HG03442 (cell line): ENCODE results near the gene LMNA.
"Not testable (repeated sequence)": the region's sequence is repeated elsewhere in the genome, so short reads cannot be mapped to it uniquely, and the experiment has no call there.

Source experiments
- ATAC-seq: cut with Tn5 transposase; IDR thresholded peaks from one replicate; pipeline ENCODE4 v1.9.1; 2021; ENCODE audit warnings: mild to moderate bottlenecking, moderate library complexity; ENCODE audit not compliant: unreplicated experiment

The LMNA gene

GRCh38 chr1:156119503-156120209 is 5.1 kb downstream of the LMNA start:
- ATAC-seq: no peak

GRCh38 chr1:156120318-156120717 is 5.8 kb downstream of the LMNA start:
- no peak for ATAC-seq

- ATAC-seq: not testable (repeated sequence)
Measured at GRCh38 chr1:156121005-156121404, 6.5 kb downstream of the LMNA start.

GRCh38 chr1:156121457-156121856 is 6.9 kb downstream of the LMNA start:
- ATAC-seq: no peak

DNA sequence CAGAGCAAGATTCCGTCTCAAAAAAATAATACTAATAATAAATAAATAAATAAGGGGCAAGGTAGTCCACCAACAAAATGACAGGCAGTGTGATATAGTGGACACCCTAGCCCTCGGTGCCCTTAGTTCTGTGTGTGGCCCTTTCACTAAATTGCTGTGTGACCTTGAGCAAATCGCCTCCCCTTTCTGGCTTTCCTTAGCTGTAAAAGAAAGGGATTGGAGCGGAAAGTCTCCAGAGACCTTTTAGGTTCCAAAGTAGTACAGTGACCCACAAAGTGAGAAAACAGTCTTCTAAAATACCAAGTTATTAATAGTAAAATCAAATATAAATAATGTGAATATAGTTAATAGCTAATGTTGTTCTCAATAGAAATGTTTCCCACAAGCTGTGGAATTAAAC is 7.6 kb downstream of the LMNA start:
- no peak for ATAC-seq

DNA sequence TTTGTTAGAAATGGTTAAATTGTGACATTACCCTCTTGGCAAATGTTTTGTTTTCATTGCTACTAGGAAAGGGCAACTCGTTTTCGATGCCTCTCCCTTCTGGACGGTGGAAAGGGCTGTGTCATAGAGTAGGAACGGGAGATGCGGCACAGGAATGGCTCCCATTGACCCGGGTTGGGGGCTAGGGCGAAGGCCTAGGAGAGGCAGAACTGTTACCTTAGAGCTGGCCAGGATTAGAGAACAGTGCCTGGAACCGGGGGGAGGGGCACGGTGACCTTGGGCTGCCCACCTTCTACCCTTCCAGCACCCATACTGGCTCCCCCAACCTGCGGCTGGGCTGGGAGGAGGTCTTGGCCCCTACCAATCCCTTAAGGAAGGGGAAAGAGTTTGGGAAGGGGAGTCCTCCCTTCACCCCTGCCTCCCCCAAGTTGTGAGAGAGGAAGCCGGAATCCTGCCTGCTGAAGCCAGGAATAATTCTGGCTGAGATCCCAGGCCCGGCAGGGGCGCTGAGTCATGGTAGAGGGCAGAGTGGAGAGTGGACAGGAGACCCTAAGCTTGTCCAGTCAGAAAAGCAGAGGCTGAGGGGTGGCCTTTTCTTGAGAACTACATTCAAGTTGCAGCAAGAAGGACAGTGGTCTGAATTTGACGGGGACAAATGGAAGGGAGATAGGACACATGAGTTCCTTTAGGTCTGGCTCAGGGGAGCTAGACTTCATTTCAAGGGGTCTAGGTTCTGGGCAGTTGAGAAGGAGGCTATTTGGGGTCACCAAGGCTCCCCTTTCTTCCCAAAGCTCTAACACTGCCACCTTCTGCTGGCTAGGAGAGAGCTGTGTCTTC is 8.2 kb downstream of the LMNA start:
- ATAC-seq: no peak

DNA sequence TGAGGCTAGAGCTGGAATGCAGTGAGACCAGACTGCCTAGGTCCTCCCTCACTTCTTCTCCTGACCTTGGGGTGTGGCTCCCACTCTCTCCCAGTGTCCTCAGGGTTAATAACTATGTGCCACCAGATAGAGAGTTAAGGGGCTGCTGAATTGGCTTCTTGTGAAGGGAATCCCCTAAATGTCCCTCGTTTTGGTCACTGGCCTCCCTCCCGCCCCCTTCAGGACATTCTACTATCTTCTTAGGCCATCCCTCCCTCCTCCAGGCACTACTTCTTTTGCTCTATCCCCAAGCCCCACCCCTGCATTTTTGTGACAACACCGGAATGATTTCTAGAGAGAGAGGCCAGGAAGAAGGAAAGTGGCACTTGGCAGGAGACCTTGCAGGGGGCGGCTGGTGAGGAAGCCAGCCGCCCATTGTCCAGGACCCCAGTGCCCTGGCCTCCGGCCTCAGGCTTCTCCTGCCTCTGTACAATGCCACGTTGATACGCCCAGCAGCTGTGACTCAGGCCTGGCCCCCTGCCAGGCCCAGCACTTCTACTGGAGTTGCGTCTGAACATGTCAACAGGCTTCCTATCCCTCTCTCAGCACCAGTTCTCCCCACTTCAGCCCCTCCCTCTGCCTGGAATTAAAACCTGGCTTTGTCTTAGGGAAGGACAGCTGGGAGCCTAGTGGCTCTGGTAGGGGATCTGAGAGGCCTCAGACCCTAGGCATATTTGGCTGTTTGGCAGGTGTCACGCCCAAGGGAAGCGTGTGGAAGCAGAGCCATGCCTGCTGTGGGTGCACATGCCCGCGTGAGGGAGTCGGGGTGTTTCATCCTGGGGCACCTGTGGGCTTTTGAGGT is 9.1 kb downstream of the LMNA start:
- ATAC-seq: no peak

DNA sequence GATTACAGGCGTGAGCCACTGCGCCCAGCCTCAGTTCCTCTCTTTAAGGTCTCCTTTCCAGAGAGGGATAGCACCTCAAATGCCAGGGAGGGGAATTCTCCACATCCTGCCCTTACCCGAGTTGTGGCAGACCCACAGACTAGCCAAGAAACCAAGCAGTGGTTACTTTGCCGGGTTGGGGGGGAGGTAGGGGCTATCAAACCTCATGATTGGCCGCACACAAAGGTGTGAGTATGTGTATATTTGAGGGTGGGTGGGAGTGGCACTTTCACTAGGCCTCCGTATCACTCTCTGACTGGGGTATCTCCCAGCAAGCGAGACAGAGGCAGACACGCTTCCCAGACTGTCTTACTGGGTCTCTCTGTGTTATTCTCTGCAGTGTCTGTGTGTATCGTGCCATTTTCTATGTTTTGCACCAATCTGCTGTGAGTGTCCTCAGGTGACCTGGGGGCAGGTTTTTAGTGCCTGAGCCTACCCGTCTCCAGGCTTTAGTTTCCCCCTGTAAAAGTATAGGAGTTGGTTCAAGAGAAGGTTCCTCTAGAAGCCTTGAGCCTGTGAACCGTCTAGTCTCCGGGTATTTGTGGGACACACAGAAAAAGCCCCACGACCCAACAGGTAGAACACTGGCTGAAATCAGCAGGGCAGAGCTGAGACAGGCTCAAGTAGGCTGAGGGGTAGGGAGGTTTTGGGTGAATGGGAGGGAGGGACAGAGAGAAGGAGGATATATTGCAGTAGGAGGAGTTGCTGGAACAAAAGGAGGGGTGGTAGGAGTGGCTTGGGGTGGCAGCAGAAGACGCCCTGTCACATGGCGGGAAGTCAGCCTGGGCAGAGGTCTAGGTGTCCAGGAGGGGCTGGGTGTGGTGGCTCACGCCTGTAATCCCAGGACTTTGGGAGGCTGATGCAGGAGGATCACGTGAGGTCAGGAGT is 10.3 kb downstream of the LMNA start:
- no peak for ATAC-seq

DNA sequence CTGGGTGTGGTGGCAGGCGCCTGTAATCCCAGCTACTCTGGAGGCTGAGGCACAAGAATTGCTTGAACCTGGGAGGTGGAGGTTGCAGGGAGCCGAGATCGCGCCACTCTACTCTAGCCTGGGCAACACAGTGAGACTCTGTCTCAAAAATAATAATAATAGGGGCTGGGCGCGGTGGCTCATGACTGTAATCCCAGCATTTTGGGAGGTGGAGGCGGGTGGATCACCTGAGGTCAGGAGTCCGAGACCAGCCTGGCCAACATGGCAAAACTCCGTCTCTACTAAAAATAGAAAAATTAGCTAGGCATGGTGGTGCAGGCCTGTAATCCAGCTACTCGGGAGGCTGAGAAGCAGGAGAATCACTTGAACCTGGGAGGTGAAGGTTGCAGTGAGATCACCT is 11.0 kb downstream of the LMNA start:
- ATAC-seq: not testable (repeated sequence)

- ATAC-seq: no peak
Measured at GRCh38 chr1:156126043-156126629, 11.6 kb downstream of the LMNA start.

GRCh38 chr1:156126630-156127534 is 12.4 kb downstream of the LMNA start:
- ATAC-seq: peak; percentile 38

DNA sequence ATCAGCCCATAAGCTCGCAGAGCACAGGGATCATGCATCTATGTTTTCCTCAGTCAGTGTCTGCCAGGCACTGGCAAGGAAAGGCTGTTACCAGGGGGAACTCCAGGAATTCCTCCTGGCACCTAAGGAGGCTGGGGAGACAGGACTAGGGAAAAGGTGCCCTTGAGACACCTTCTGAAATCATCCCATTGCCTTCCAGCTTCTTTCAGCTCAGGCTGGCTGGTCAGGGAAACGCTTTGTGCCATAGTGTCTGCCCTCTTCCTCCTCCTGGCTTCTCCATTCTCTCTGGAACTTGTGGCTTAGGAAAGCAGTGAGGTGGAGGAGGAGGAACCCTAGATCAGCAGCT is 13.8 kb downstream of the LMNA start:
- no peak for ATAC-seq

GRCh38 chr1:156128654-156129597 is 14.4 kb downstream of the LMNA start:
- ATAC-seq: no peak

DNA sequence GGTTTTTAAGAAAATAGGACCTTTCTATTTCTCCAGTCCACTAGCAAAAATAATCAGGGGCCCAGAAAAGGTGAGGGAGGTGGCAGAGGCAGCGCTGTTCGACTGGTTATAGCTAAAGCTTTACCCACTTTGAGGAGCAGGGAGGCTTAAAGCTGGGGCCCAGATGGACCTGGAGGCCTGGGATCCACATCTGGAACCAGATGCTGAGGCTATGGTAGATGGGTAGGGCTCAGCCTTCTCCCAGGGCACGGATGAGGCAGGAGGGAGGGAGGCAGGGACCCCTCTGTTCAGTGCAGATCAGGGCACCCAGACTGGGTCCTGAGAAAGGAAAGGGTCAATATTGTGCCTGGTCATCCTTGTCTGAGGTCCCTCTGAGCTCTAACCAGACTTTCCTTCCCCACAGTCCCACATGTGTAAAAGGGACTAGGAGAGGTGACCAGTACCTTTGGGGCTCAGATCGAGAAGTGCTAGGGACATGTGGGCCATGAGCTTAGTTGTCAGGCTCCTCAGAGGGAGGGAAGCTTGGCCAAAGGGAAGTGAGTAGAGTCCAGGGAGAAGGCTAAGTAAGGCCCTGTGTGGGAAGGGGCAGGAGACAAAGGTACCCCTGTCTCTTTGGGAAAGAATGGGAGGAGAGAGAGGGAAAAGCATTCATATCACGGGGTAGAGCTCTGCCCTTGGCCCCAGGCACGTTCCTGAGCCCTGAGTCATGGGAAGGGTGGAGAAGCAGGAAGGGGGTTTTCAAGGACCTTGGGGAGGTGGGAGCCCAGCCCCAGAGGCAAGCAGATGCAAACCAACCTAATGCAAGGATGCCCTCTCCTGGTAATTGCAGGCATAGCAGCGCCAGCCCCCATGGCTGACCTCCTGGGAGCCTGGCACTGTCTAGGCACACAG is 15.4 kb downstream of the LMNA start:
- no peak for ATAC-seq

DNA sequence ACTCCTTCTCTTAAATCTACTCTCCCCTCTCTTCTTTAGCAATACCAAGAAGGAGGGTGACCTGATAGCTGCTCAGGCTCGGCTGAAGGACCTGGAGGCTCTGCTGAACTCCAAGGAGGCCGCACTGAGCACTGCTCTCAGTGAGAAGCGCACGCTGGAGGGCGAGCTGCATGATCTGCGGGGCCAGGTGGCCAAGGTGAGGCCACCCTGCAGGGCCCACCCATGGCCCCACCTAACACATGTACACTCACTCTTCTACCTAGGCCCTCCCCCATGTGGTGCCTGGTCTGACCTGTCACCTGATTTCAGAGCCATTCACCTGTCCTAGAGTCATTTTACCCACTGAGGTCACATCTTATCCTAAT is 16.0 kb downstream of the LMNA start:
- no peak for ATAC-seq

DNA sequence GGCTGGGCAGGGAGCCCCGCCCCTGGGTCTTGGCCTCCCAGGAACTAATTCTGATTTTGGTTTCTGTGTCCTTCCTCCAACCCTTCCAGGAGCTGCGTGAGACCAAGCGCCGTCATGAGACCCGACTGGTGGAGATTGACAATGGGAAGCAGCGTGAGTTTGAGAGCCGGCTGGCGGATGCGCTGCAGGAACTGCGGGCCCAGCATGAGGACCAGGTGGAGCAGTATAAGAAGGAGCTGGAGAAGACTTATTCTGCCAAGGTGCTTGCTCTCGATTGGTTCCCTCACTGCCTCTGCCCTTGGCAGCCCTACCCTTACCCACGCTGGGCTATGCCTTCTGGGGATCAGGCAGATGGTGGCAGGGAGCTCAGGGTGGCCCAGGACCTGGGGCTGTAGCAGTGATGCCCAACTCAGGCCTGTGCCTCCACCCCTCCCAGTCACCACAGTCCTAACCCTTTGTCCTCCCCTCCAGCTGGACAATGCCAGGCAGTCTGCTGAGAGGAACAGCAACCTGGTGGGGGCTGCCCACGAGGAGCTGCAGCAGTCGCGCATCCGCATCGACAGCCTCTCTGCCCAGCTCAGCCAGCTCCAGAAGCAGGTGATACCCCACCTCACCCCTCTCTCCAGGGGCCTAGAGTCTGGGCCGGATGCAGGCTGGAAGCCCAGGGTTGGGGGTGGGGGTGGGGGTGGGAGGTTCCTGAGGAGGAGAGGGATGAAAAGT is 20.4 kb downstream of the LMNA start:
- ATAC-seq: no peak
